HUES64 (cell line): ENCODE results near the gene KLK2.
"Not testable (repeated sequence)": the region's sequence is repeated elsewhere in the genome, so short reads cannot be mapped to it uniquely, and the experiment has no call there.

ENCODE experiments used
- H3K27ac ChIP-seq: 2 replicates; pipeline ENCODE4 v1.7.0; 2013; ENCODE audit warnings: low read depth, low read length, inconsistent platforms
- H3K27me3 ChIP-seq: 2 replicates; pipeline ENCODE4 v1.6.1; 2013; ENCODE audit warnings: mild to moderate bottlenecking, low read length; ENCODE audit not compliant: insufficient read depth
- H3K36me3 ChIP-seq: 2 replicates; pipeline ENCODE4 v1.6.1; 2013; ENCODE audit warnings: mild to moderate bottlenecking, low read length; ENCODE audit not compliant: insufficient read depth
- H3K4me1 ChIP-seq: 2 replicates; pipeline ENCODE4 v1.6.1; 2013; ENCODE audit warnings: mild to moderate bottlenecking, low read length, moderate library complexity; ENCODE audit not compliant: insufficient read depth
- H3K4me3 ChIP-seq: 2 replicates; pipeline ENCODE4 v1.5.1; 2013; ENCODE audit warnings: mild to moderate bottlenecking, low read length, moderate library complexity
- H3K9ac ChIP-seq: 2 replicates; pipeline ENCODE4 v1.6.1; 2013; ENCODE audit warnings: mild to moderate bottlenecking, low read depth, low read length
- H3K9me3 ChIP-seq: 2 replicates; pipeline ENCODE4 v1.6.1; 2013; ENCODE audit warnings: low read depth, low read length; ENCODE audit not compliant: insufficient read depth
- WGBS: fragments of 150-250, 120-280 bp; methylation state at CpG from one replicate; pipeline ENCODE4 v1.1.7; 2013; ENCODE audit warnings: missing lambda C conversion rate; 5-methylcytosine and 5-hydroxymethylcytosine counted together

Gene KLK2

GRCh38 chr19:50894478-50895356, 21.5 kb downstream of the KLK2 start:
- Histone ChIP-seq H3K27ac (no peak overlapping the region), H3K9ac (no peak overlapping the region), H3K27me3 (no peaks in the 10 kb centered on the region), H3K9me3 (peaks cover 29% of the 10 kb centered on the region), H3K36me3 (no peaks in the 10 kb centered on the region), H3K4me1 (no peaks in the 10 kb centered on the region), H3K4me3 (no peak overlapping the region)
- 78% methylated on average over 10 of the region's 10 CpGs for WGBS

- H3K4me1 ChIP-seq, H3K9ac ChIP-seq, H3K36me3 ChIP-seq, H3K27ac ChIP-seq, H3K27me3 ChIP-seq, H3K4me3 ChIP-seq: not testable (repeated sequence)
- H3K9me3 ChIP-seq: peaks cover 29% of the 10 kb centered on the region
- 89% methylated on average over 9 of the region's 9 CpGs for WGBS
Measured at GRCh38 chr19:50896089-50896590, 22.9 kb downstream of the KLK2 start.

GRCh38 chr19:50896591-50897190, 23.5 kb downstream of the KLK2 start:
- 81% methylated on average over 6 of the region's 6 CpGs for WGBS
- no peaks in the 10 kb centered on the region for H3K36me3 ChIP-seq
- no peak overlapping the region for H3K9ac ChIP-seq
- no peaks in the 10 kb centered on the region for H3K27me3 ChIP-seq
- H3K4me1 ChIP-seq: no peaks in the 10 kb centered on the region
- H3K4me3 ChIP-seq: no peak overlapping the region
- H3K27ac ChIP-seq: no peak overlapping the region
- H3K9me3 ChIP-seq: peaks cover 29% of the 10 kb centered on the region

- 48% methylated on average over 2 of the region's 3 CpGs for WGBS
- Histone ChIP-seq H3K4me1 (no peaks in the 10 kb centered on the region), H3K9me3 (peaks cover 24% of the 10 kb centered on the region), H3K27me3 (no peaks in the 10 kb centered on the region), H3K9ac (no peak overlapping the region), H3K36me3 (no peaks in the 10 kb centered on the region), H3K27ac (no peak overlapping the region), H3K4me3 (no peak overlapping the region)
Measured at GRCh38 chr19:50897191-50897607, 24.0 kb downstream of the KLK2 start.

- Histone ChIP-seq H3K9ac (no peak overlapping the region), H3K27ac (no peak overlapping the region), H3K4me1 (no peaks in the 10 kb centered on the region), H3K27me3 (no peaks in the 10 kb centered on the region), H3K4me3 (no peak overlapping the region), H3K9me3 (peaks cover 20% of the 10 kb centered on the region), H3K36me3 (no peaks in the 10 kb centered on the region)
- 79% methylated on average over 3 of the region's 3 CpGs for WGBS
Measured at GRCh38 chr19:50897612-50898011, 24.4 kb downstream of the KLK2 start.

GRCh38 chr19:50898018-50898417, 24.8 kb downstream of the KLK2 start:
- H3K27ac ChIP-seq: no peak overlapping the region
- peaks cover 16% of the 10 kb centered on the region for H3K9me3 ChIP-seq
- no peaks in the 10 kb centered on the region for H3K36me3 ChIP-seq
- no peaks in the 10 kb centered on the region for H3K4me1 ChIP-seq
- H3K9ac ChIP-seq: no peak overlapping the region
- no peak overlapping the region for H3K4me3 ChIP-seq
- 90% methylated on average over 4 of the region's 4 CpGs for WGBS
- no peaks in the 10 kb centered on the region for H3K27me3 ChIP-seq

GRCh38 chr19:50899569-50899968, 26.3 kb downstream of the KLK2 start:
- WGBS: 87% methylated on average over 3 of the region's 3 CpGs

GRCh38 chr19:50902640-50903039, 29.4 kb downstream of the KLK2 start:
- 77% methylated on average over 3 of the region's 4 CpGs for WGBS

More at GRCh38 chr19:50899569-50899968, 26.3 kb downstream of the KLK2 start:
- H3K36me3 ChIP-seq: no peaks in the 10 kb centered on the region
- no peak overlapping the region for H3K27ac ChIP-seq
- H3K4me1 ChIP-seq: no peaks in the 10 kb centered on the region
- no peak overlapping the region for H3K4me3 ChIP-seq
- peaks cover 8% of the 10 kb centered on the region for H3K9me3 ChIP-seq
- no peak overlapping the region for H3K9ac ChIP-seq
- no peaks in the 10 kb centered on the region for H3K27me3 ChIP-seq

GRCh38 chr19:50906217-50906616, 33.0 kb downstream of the KLK2 start:
- WGBS: 25% methylated on average over 5 of the region's 5 CpGs
- Histone ChIP-seq H3K9ac (no peak overlapping the region), H3K27me3 (peaks cover 31% of the 10 kb centered on the region), H3K27ac (no peak overlapping the region), H3K4me1 (no peaks in the 10 kb centered on the region), H3K9me3 (no peaks in the 10 kb centered on the region), H3K36me3 (no peaks in the 10 kb centered on the region), H3K4me3 (no peak overlapping the region)

More at GRCh38 chr19:50902640-50903039, 29.4 kb downstream of the KLK2 start:
- peaks cover 3% of the 10 kb centered on the region; the same call in 1 of the 2 replicates for H3K27me3 ChIP-seq
- no peaks in the 10 kb centered on the region for H3K9me3 ChIP-seq
- no peak overlapping the region for H3K9ac ChIP-seq
- no peaks in the 10 kb centered on the region for H3K36me3 ChIP-seq
- no peaks in the 10 kb centered on the region for H3K4me1 ChIP-seq
- no peak overlapping the region for H3K27ac ChIP-seq
- H3K4me3 ChIP-seq: no peak overlapping the region

- 83% methylated on average over 25 of the region's 25 CpGs for WGBS
Measured at GRCh38 chr19:50908336-50908735, 35.1 kb downstream of the KLK2 start.

More at GRCh38 chr19:50908336-50908735, 35.1 kb downstream of the KLK2 start:
- peaks cover 52% of the 10 kb centered on the region for H3K27me3 ChIP-seq
- H3K4me3 ChIP-seq: no peak overlapping the region
- no peaks in the 10 kb centered on the region for H3K36me3 ChIP-seq
- no peaks in the 10 kb centered on the region for H3K4me1 ChIP-seq
- H3K9ac ChIP-seq: no peak overlapping the region
- H3K9me3 ChIP-seq: no peaks in the 10 kb centered on the region
- no peak overlapping the region for H3K27ac ChIP-seq
